NCI-H748 (cell line): ENCODE results near the gene USP24.

Source experiments
- DNase-seq: peaks from one replicate; lab custom pipeline; 2025; ENCODE audit not compliant: unreplicated experiment; lab: John Stamatoyannopoulos, UW

Gene USP24

DNA sequence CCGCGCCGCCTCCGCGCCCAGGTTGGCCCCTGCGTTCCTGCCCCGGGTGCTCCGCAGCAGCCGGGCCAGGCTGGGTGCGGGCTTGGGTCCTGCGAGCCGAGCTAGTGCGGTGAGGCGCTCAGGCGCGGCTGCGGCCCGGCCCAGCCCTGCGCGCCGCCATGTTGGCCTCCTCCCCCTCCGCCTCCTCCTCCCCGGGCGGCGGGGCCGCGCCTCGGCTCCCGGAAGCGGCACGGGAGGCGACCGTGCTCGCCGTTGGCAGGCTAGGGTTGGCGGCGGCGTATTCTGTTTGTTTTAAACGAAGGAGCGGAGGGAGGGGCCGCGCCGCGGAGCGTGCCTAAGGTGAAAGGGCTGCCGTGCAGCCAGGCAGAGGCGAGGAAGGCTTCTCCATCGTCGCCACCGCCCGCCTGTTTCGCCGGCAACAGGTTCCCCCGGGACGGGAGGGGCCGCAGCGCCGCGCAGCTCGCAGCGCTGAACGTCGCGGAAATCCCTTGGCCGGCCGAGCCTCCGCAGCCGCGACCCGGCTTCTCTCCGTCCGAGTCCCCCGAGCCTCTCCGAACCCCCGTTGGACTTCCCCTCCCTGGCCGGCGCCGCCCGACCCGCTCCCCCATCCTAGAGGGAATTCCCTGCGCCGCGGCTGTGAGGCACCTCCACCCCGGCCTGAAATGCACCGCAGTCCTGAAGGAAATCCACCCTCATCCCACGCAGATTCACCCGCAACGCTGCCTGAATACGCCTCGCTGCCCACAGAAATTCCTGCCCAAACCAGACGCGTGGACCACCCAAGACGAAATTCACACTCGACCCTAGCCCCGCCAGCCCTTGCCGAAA is at the start of gene USP24:
TSS of gene USP24 (minus strand) at position 171 of the 828 bp plus-strand sequence. CDS start 251 bp downstream, outside the sequence.
- peak; percentile 86 for DNase-seq

DNA sequence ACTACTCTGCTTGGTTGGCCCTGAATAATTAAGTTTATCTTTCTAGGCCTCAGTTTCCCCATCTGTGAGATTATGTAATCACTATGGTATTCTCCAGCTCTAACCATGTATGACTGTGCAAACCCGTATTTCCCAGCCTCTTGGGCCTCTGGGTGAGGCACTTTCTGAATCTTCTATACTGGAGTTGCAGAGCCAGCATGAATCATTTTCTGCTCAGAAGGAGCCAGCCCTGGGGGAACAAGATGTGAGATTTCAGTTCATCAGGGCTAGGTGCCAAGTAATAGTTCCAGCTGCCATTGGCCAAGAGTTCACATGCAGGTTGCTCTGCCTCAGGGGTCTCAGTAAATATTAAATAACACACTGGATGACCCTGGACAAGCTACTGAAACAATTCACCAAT is 47.7 kb upstream of the USP24 start:
- no peak for DNase-seq

DNA sequence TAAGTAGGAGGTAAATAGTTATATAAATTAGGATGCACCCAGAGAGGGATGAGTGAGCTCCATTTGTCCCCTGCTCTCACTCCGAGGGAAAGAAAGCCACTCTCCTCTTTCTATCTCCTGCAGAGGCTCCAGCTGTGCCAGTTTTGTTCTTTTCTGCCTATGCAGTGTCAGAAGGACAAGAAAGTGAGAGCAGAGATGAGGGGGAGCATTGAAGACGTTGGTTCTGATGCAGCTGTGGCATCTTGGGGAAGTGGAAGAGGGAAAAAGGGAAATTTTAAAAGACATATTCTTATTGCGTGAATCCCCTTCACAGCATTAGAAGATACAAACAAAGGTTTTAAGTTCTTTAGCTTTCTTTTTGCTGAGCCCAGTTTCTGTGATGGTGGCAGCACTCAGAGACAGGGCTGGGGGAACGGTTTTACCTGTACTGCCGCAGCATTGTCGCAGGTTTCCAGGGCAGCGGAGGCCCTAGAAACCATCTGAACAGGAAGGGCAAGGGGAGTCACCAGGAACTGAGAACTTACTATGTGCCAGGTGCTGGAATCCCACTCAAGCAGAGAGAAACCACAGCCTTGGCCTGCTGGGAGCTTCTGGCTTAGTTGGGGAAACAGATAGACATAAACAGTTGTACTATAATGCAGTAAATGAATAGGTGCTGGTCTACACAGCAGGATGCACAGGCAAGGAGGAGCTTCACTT is 44.9 kb upstream of the USP24 start:
- DNase-seq: no peak

- no peak for DNase-seq
Measured at GRCh38 chr1:55257958-55258357, 42.8 kb upstream of the USP24 start.

- peak; percentile 16 for DNase-seq
Measured at GRCh38 chr1:55255901-55256300, 40.7 kb upstream of the USP24 start.

GRCh38 chr1:55252942-55253589 is 37.9 kb upstream of the USP24 start:
- DNase-seq: no peak

DNA sequence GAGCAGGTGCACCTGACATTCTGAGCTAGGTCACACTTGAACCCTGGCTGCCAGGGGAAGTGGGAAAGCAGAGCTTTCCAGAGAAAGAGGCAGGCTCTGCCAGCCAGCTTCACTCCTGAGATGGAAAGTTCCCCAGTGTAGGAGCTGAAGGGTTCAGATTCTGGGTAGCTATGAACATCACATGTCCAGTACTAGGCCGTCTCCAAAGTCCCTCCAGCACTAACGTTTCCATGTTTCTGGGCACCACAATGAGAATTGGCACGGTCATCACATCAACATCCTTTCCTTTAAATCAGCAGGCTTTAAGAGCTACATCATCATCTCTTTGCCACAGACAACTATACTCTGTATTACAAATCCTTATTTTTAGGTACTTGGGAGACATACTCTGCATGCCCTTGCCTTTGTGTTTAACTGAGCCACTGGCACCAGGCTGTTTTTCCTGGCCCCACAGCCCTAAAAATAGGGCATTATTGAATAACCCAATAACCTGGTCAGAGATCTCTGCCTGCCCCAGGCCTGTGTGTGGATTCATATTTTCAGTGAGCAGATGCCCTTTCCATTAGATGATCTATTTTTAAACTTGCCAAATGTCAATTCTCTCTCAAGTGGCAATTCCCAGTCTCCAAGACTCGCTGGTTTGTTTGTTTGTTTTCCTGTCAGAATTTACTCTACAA is 35.4 kb upstream of the USP24 start:
- DNase-seq: no peak

- no peak for DNase-seq
Measured at GRCh38 chr1:55249646-55250398, 34.7 kb upstream of the USP24 start.

- DNase-seq: no peak
Measured at GRCh38 chr1:55246896-55247295, 31.7 kb upstream of the USP24 start.

DNA sequence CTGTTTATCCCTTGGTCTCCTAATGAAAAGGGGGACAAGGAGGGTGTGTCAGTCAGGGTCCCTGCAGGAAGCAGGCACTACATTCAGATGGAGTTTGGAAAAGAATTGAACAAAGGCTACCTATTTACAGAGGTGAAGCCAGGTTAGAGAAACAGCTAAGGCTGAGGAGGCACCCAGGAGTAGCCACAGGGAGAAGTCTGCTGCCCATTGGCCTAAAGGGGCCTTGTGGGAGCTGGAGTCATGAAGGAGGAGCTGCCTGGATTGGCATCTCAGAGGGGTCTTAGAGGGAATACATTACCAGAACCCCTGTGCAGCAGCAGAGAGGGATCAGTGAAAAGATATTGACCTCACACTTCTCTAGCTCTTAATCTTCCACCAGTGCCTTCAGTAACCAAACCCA is 31.2 kb upstream of the USP24 start:
- no peak for DNase-seq

DNA sequence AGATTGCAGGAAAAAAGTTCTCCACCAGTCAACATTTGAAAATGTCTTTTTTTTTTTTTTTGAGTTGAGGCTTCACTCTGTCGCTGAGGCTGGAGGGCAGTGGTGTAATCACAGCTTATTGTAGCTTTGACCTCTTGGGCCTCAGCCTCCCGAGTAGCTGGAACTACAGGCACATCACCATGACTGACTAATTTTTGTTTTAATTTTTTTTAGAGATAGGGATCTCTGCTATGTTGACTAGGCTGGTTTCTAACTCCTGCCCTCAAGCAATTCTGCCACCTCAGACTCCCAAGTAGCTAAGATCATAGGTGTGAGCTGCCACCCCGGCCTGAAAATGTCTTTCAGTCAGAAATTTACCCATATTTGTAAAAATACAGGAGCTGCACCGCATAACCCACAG is 30.6 kb upstream of the USP24 start:
- DNase-seq: no peak

DNA sequence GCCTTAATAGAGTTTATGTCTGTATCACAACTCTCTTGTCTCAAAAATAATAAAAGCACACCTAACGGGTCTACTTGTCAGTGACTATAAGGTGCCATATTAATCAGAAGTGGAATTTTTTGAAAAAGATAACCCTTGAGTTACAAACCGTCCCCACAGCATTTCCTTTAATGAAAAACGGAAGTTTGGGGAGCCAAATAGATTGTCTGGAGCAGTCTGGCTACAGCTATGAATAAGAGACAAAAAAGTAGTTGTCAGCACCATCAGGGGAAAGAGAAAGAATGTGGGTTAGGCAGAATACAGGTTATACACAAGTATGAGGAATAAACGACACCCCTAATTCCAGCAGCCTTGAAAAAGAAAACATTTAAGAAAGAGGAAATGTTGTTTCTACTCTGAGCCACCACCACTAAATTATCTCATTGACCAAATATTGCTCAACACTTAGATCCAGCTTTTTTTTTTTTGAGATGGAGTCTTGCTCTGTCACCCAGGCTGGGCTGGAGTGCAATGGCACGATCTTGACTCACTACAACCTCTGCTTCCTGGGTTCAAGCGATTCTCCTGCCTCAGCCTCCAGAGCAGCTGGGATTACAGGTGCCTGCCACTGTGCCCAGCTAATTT is 29.4 kb upstream of the USP24 start:
- DNase-seq: no peak

GRCh38 chr1:55243655-55244054 is 28.5 kb upstream of the USP24 start:
- DNase-seq: no peak

- DNase-seq: no peak
Measured at GRCh38 chr1:55239548-55239947, 24.4 kb upstream of the USP24 start.

DNA sequence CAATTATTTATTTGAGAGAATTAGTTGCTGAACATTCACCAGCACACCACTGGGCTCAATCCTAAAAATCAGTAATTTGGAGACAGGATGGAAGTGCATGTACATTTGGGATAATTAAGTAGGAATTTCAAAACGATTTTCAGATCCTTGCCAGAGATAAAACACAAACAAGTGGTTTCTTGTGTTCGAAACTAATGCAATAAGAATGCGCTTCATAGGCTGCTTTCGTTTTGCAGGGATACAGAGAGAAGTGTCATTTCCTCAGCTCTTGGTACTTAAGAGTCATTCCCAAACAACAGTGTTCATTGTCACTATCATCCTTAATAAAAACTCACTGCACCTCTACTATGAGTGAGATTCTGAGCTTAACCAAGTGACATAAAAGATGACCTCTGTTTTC is 20.6 kb upstream of the USP24 start:
- no peak for DNase-seq

GRCh38 chr1:55234016-55234415 is 18.9 kb upstream of the USP24 start:
- DNase-seq: no peak

DNA sequence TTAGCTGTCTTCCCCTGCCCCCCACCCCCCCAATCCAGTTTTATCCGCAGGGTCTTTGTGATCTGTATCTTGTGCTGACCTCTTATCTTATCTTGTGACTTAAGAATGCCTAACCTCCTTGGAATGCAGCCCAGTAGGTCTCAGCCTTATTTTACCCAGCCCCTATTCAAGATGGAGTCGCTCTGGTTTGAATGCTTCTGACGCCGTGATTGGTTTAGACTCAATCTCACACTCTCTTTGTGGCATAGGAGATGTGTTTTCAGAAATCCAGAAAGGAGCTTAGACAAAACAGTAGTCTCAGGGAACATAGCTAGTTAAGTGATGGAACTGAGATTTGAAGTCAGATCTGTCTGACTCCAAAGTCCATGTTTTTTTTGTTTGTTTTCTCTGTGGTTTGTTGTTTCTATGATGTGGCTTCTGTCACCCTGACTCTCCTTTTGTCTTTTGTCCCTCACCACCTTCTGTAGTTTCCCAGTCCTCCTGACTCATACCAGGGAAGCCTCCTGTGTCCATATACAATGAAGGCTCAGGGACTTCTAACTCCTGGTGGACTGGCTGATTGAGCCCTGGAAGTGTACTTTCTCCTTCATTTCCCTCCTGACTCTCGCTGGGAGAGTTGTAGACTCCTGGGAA is 18.1 kb upstream of the USP24 start:
- DNase-seq: no peak

- DNase-seq: no peak
Measured at GRCh38 chr1:55232448-55233144, 17.4 kb upstream of the USP24 start.

- no peak for DNase-seq
Measured at GRCh38 chr1:55231745-55232144, 16.6 kb upstream of the USP24 start.
